ENCODE results near the gene CHMP4B. TPM values are rescaled to one million over a fixed set of nuclear protein-coding genes. Genes with fewer than 3 reads are reported as not detected.
A peak's percentile ranks its signal among the peaks of the same experiment; 100 is the strongest.

The CHMP4B gene
- total RNA-seq, 4 donors from 2014 or later, result 62.1 to 95.8 (median 74.8) TPM

- DNase-seq (ENCODE audit: low spot score in 2 of 2), result no peak
- H3K4me3 ChIP-seq, result no peak overlapping the region
- H3K36me3 ChIP-seq, result peaks cover 7% of the 10 kb centered on the region
- no peaks in the 10 kb centered on the region for H3K27me3 ChIP-seq
- 81% methylated on average over 8 of the region's 11 CpGs for WGBS
- no peak for TF ChIP-seq POLR2A (IDR thresholded peaks at IDR 0.05)
- no peak for TF ChIP-seq POLR2AphosphoS5 (IDR thresholded peaks at IDR 0.05)
- no peak for TF ChIP-seq EP300 (IDR thresholded peaks at IDR 0.05)
- no peak for TF ChIP-seq CTCF (IDR thresholded peaks at IDR 0.05)
- peak overlapping the region; percentile 21 for H3K27ac ChIP-seq
- H3K9me3 ChIP-seq, result no peaks in the 10 kb centered on the region
- peaks cover 19% of the 10 kb centered on the region for H3K4me1 ChIP-seq
These were observed 21.9 kb upstream of the CHMP4B start for GRCh38 chr20:33789109-33789857.

DNA sequence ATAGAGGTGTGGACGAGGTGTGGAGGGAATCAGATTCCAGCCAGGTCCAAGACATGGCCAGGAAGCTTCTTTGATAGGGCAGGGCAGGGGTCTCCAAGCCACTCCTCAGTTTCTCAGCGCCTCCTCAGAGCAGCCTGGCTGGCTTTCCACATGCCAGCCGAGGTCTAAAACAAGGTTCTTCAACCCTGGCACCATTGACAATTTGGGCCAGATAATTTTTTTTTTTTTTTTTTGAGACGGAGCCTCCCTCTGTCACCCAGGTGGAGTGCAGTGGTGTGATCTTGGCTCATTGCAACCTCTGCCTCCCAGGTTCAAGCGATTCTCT, 21.3 kb upstream of the CHMP4B start:
- no peak for TF ChIP-seq EP300 (IDR thresholded peaks at IDR 0.05)
- no peak for TF ChIP-seq CTCF (IDR thresholded peaks at IDR 0.05)
- no peak for TF ChIP-seq POLR2AphosphoS5 (IDR thresholded peaks at IDR 0.05)
- no peak for TF ChIP-seq POLR2A (IDR thresholded peaks at IDR 0.05)
- H3K27ac ChIP-seq, result no peak overlapping the region
- no peak overlapping the region for H3K4me3 ChIP-seq
- WGBS, result 47% methylated on average over 5 of the region's 5 CpGs
- H3K36me3 ChIP-seq, result peaks cover 7% of the 10 kb centered on the region
- peaks cover 19% of the 10 kb centered on the region for H3K4me1 ChIP-seq
- H3K27me3 ChIP-seq, result no peaks in the 10 kb centered on the region
- no peaks in the 10 kb centered on the region for H3K9me3 ChIP-seq
- DNase-seq (ENCODE audit: low spot score in 2 of 2), result no peak

DNA sequence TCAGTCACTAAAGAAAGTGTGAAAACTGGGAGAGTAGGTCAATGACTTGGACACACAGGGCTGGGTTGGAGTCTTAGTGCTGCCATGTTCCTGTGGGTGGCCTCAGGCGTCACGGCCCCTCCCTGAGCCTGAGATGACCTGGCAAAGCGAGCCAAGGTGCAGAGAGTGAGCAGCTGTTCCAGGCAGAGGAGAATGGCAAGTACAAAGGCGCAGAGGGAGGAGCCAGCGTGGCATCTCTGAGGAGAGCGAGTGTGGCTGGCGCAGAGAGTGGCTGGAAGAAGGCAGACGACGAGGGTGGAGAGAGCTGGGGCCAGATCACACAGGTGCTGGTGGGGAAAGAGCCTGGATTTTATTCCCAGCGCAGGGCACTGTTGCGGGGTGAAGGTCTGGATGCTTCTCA, 20.6 kb upstream of the CHMP4B start:
- 50% methylated on average over 11 of the region's 11 CpGs for WGBS
- Histone ChIP-seq H3K27ac (peak overlapping the region; percentile 3), H3K4me3 (no peak overlapping the region), H3K9me3 (no peaks in the 10 kb centered on the region), H3K27me3 (no peaks in the 10 kb centered on the region), H3K4me1 (peaks cover 19% of the 10 kb centered on the region), H3K36me3 (peaks cover 7% of the 10 kb centered on the region)
- TF ChIP-seq EP300 (IDR thresholded peaks at IDR 0.05) (no peak), POLR2AphosphoS5 (IDR thresholded peaks at IDR 0.05) (no peak), POLR2A (IDR thresholded peaks at IDR 0.05) (no peak), CTCF (IDR thresholded peaks at IDR 0.05) (no peak)
- DNase-seq (ENCODE audit: low spot score in 2 of 2), result no peak

- Histone ChIP-seq H3K9me3 (no peaks in the 10 kb centered on the region), H3K27ac (no peak overlapping the region), H3K27me3 (no peaks in the 10 kb centered on the region), H3K4me3 (no peak overlapping the region), H3K4me1 (peaks cover 19% of the 10 kb centered on the region), H3K36me3 (peaks cover 7% of the 10 kb centered on the region)
- WGBS, result 93% methylated on average over 30 of the region's 31 CpGs
- TF ChIP-seq POLR2A (IDR thresholded peaks at IDR 0.05) (no peak), CTCF (IDR thresholded peaks at IDR 0.05) (no peak), POLR2AphosphoS5 (IDR thresholded peaks at IDR 0.05) (no peak), EP300 (IDR thresholded peaks at IDR 0.05) (no peak)
- DNase-seq (ENCODE audit: low spot score in 2 of 2), result no peak
These were observed 20.1 kb upstream of the CHMP4B start for GRCh38 chr20:33791021-33791420.

- TF ChIP-seq EP300 (IDR thresholded peaks at IDR 0.05) (no peak), POLR2A (IDR thresholded peaks at IDR 0.05) (no peak), POLR2AphosphoS5 (IDR thresholded peaks at IDR 0.05) (no peak), CTCF (IDR thresholded peaks at IDR 0.05) (no peak)
- no peak for DNase-seq (ENCODE audit: low spot score in 2 of 2)
- Histone ChIP-seq H3K27me3 (no peaks in the 10 kb centered on the region), H3K9me3 (no peaks in the 10 kb centered on the region), H3K36me3 (peaks cover 7% of the 10 kb centered on the region), H3K4me1 (peaks cover 19% of the 10 kb centered on the region), H3K27ac (no peak overlapping the region), H3K4me3 (no peak overlapping the region)
- WGBS, result 83% methylated on average over 2 of the region's 9 CpGs
These were observed 19.6 kb upstream of the CHMP4B start for GRCh38 chr20:33791540-33791939.
